GM12892 (cell line): Measurements from ENCODE around the gene IL18RAP.

ENCODE experiments used
- POLR2A ChIP-seq: IDR thresholded peaks from 2 replicates; pipeline ENCODE4 v1.6.1; 2011; ENCODE audit warnings: low read depth, low read length, control low read depth
- POLR2AphosphoS5 ChIP-seq: IDR thresholded peaks from 2 replicates; pipeline ENCODE4 v1.6.1; 2011; ENCODE audit warnings: low read depth, low read length, control low read depth
- TAF1 ChIP-seq: IDR thresholded peaks from 2 replicates; pipeline ENCODE4 v1.6.1; 2011; ENCODE audit warnings: low read depth, mild to moderate bottlenecking, control low read depth, low read length, borderline replicate concordance

DNA sequence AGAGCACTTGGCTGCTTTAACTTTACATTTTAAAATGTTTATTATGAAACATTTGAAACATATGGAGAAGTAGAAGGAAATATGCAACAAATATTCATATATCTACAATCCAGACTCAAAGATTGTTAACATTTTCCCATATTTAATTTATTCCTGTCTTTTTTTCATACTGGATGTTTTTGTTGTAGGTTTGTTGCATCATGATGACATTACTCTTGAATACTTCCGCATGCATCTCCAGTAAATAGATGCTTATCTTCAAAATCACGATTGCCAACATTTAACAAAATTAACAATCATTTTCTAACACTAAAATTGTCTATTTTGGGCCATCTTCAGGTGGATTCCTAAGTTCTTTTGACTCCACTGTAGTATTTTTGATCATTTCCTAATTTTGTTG lies 21.1 kb upstream of the IL18RAP start:
- TF ChIP-seq POLR2A (no peak), TAF1 (no peak), POLR2AphosphoS5 (no peak)
